HUES6 (cell line): ENCODE results near the gene GRM2.

Source experiments
- H3K27ac ChIP-seq: 2 replicates; pipeline ENCODE4 v1.7.0; 2013; ENCODE audit warnings: low read depth, mild to moderate bottlenecking, low read length, inconsistent platforms
- H3K27me3 ChIP-seq: 2 replicates; pipeline ENCODE4 v1.6.1; 2013; ENCODE audit warnings: low read length; ENCODE audit not compliant: control insufficient read depth, insufficient read depth
- H3K36me3 ChIP-seq: 2 replicates; pipeline ENCODE4 v1.6.1; 2013; ENCODE audit warnings: low read length; ENCODE audit not compliant: control insufficient read depth, insufficient read depth
- H3K4me1 ChIP-seq: 2 replicates; pipeline ENCODE4 v1.6.1; 2013; ENCODE audit warnings: low read length; ENCODE audit not compliant: control insufficient read depth, insufficient read depth
- H3K4me3 ChIP-seq: 2 replicates; pipeline ENCODE4 v1.5.1; 2013; ENCODE audit warnings: low read depth, low read length
- H3K9ac ChIP-seq: one replicate; pipeline ENCODE4 v1.6.1; 2013; ENCODE audit warnings: mild to moderate bottlenecking, low read length
- H3K9me3 ChIP-seq: 2 replicates; pipeline ENCODE4 v1.6.1; 2013; ENCODE audit warnings: low read depth, low read length; ENCODE audit not compliant: control insufficient read depth, insufficient read depth

GRM2 gene

GRCh38 chr3:51706788-51707731 is at the start of gene GRM2:
Gene GRM2 (plus strand): TSS chr3:51707068. CDS start chr3:51708984, 1,916 bp downstream.
- 0 out of 2 replicates have a peak, but pooled peaks cover 4% of the 10 kb centered on the region for H3K36me3 ChIP-seq
- H3K27me3 ChIP-seq: peaks cover 25% of the 10 kb centered on the region
- H3K4me1 ChIP-seq: peaks cover 20% of the 10 kb centered on the region
- peak within 1 kb of the TSS; percentile 66 for H3K9ac ChIP-seq
- H3K27ac ChIP-seq: no peak within 1 kb of the TSS
- peak within 1 kb of the TSS; percentile 73 for H3K4me3 ChIP-seq
- no peaks in the 10 kb centered on the region for H3K9me3 ChIP-seq

GRCh38 chr3:51657234-51657633 is 49.6 kb upstream of the GRM2 start:
- H3K27me3 ChIP-seq: no peaks in the 10 kb centered on the region
- H3K9me3 ChIP-seq: no peaks in the 10 kb centered on the region
- no peak overlapping the region for H3K4me3 ChIP-seq
- H3K4me1 ChIP-seq: no peaks in the 10 kb centered on the region
- peaks cover 61% of the 10 kb centered on the region for H3K36me3 ChIP-seq
- H3K9ac ChIP-seq: no peak overlapping the region
- H3K27ac ChIP-seq: no peak overlapping the region

GRCh38 chr3:51659942-51660341 is 46.9 kb upstream of the GRM2 start:
- Histone ChIP-seq H3K4me3 (no peak overlapping the region), H3K36me3 (peaks cover 70% of the 10 kb centered on the region), H3K27me3 (no peaks in the 10 kb centered on the region), H3K27ac (no peak overlapping the region), H3K4me1 (no peaks in the 10 kb centered on the region), H3K9ac (no peak overlapping the region), H3K9me3 (no peaks in the 10 kb centered on the region)

- no peak overlapping the region for H3K4me3 ChIP-seq
- H3K9ac ChIP-seq: no peak overlapping the region
- no peaks in the 10 kb centered on the region for H3K9me3 ChIP-seq
- H3K27me3 ChIP-seq: no peaks in the 10 kb centered on the region
- no peaks in the 10 kb centered on the region for H3K4me1 ChIP-seq
- no peak overlapping the region for H3K27ac ChIP-seq
- H3K36me3 ChIP-seq: peaks cover 60% of the 10 kb centered on the region
Observed at GRCh38 chr3:51662456-51662855, 44.4 kb upstream of the GRM2 start.

GRCh38 chr3:51668756-51669155 is 38.1 kb upstream of the GRM2 start:
- Histone ChIP-seq H3K4me3 (no peak overlapping the region), H3K9ac (no peak overlapping the region), H3K9me3 (no peaks in the 10 kb centered on the region), H3K36me3 (peaks cover 8% of the 10 kb centered on the region; the same call in 1 of the 2 replicates), H3K27me3 (no peaks in the 10 kb centered on the region), H3K4me1 (peaks cover 22% of the 10 kb centered on the region), H3K27ac (no peak overlapping the region)

GRCh38 chr3:51669241-51670052 is 37.4 kb upstream of the GRM2 start:
- Histone ChIP-seq H3K4me1 (peaks cover 22% of the 10 kb centered on the region), H3K9ac (no peak overlapping the region), H3K9me3 (no peaks in the 10 kb centered on the region), H3K36me3 (peaks cover 8% of the 10 kb centered on the region; the same call in 1 of the 2 replicates), H3K27ac (no peak overlapping the region), H3K27me3 (no peaks in the 10 kb centered on the region), H3K4me3 (no peak overlapping the region)

- Histone ChIP-seq H3K9ac (peak overlapping the region; percentile 80), H3K27ac (no peak overlapping the region), H3K4me3 (peak overlapping the region; percentile 85), H3K9me3 (no peaks in the 10 kb centered on the region), H3K4me1 (peaks cover 22% of the 10 kb centered on the region), H3K36me3 (peaks cover 6% of the 10 kb centered on the region), H3K27me3 (no peaks in the 10 kb centered on the region)
Observed at GRCh38 chr3:51670053-51670822, 36.6 kb upstream of the GRM2 start.

- peak within 1 kb of the TSS; percentile 80 for H3K9ac ChIP-seq
Observed at GRCh38 chr3:51670823-51671733, 35.8 kb upstream of the GRM2 start, which contains the start of gene TEX264. Gene TEX264 (plus strand): TSS chr3:51671252. CDS start chr3:51674305, 3,053 bp downstream.

GRCh38 chr3:51671734-51672475 is 35.0 kb upstream of the GRM2 start:
- Histone ChIP-seq H3K4me1 (peaks cover 22% of the 10 kb centered on the region), H3K9ac (peak overlapping the region; percentile 80), H3K27ac (0 out of 2 replicates have a peak overlapping the region, but pooled peaks have one; percentile 69), H3K4me3 (peak overlapping the region; percentile 85), H3K9me3 (no peaks in the 10 kb centered on the region), H3K27me3 (no peaks in the 10 kb centered on the region), H3K36me3 (no peaks in the 10 kb centered on the region; the same call in 1 of the 2 replicates)

More at GRCh38 chr3:51670823-51671733, 35.8 kb upstream of the GRM2 start, which contains the start of gene TEX264:
- peaks cover 22% of the 10 kb centered on the region for H3K4me1 ChIP-seq
- H3K27ac ChIP-seq: 0 out of 2 replicates have a peak within 1 kb of the TSS, but pooled peaks have one; percentile 69
- no peaks in the 10 kb centered on the region for H3K27me3 ChIP-seq
- H3K4me3 ChIP-seq: peak within 1 kb of the TSS; percentile 85
- H3K9me3 ChIP-seq: no peaks in the 10 kb centered on the region
- no peaks in the 10 kb centered on the region; the same call in 1 of the 2 replicates for H3K36me3 ChIP-seq
